NCI-H82 (cell line): ENCODE results near the gene GRB2.
"Not testable (repeated sequence)": the region's sequence is repeated elsewhere in the genome, so short reads cannot be mapped to it uniquely, and the experiment has no call there.

Source experiments
- DNase-seq: peaks from one replicate; lab custom pipeline; 2025; lab: John Stamatoyannopoulos, UW

The GRB2 gene

GRCh38 chr17:75405365-75406221, at the start of gene GRB2:
Gene GRB2, minus strand, starts transcription at chr17:75405678. Its CDS starts 12,050 bp downstream, at chr17:75393628.
- peak; percentile 99 for DNase-seq

GRCh38 chr17:75454672-75455071, 49.2 kb upstream of the GRB2 start:
- DNase-seq, result not testable (repeated sequence)

GRCh38 chr17:75454193-75454592, 48.7 kb upstream of the GRB2 start:
- no peak for DNase-seq

GRCh38 chr17:75450270-75450669, 44.8 kb upstream of the GRB2 start:
- DNase-seq, result no peak

- DNase-seq, result no peak
These were observed 42.7 kb upstream of the GRB2 start for GRCh38 chr17:75447951-75448856.

GRCh38 chr17:75445896-75446295, 40.4 kb upstream of the GRB2 start:
- not testable (repeated sequence) for DNase-seq

- no peak for DNase-seq
These were observed 39.8 kb upstream of the GRB2 start for GRCh38 chr17:75445296-75445695.

- no peak for DNase-seq
These were observed 37.0 kb upstream of the GRB2 start for GRCh38 chr17:75442168-75443103.

GRCh38 chr17:75440738-75441448, 35.4 kb upstream of the GRB2 start:
- DNase-seq, result no peak

- DNase-seq, result no peak
These were observed 33.8 kb upstream of the GRB2 start for GRCh38 chr17:75439287-75439686.

- not testable (repeated sequence) for DNase-seq
These were observed 31.9 kb upstream of the GRB2 start for GRCh38 chr17:75437404-75437803.

GRCh38 chr17:75434433-75434832, 29.0 kb upstream of the GRB2 start:
- DNase-seq, result not testable (repeated sequence)

GRCh38 chr17:75433218-75433783, 27.8 kb upstream of the GRB2 start:
- no peak for DNase-seq

GRCh38 chr17:75430159-75430974, 24.9 kb upstream of the GRB2 start:
- DNase-seq, result no peak

GRCh38 chr17:75428543-75429469, 23.3 kb upstream of the GRB2 start:
- peak; percentile 31 for DNase-seq

- DNase-seq, result no peak
These were observed 13.1 kb upstream of the GRB2 start for GRCh38 chr17:75418531-75418930.

GRCh38 chr17:75417054-75417580, 11.6 kb upstream of the GRB2 start:
- DNase-seq, result no peak

GRCh38 chr17:75416006-75416405, 10.5 kb upstream of the GRB2 start:
- no peak for DNase-seq
